GM12878 (cell line): Measurements from ENCODE around the gene ADCY10. TPM values are rescaled to one million over a fixed set of nuclear protein-coding genes. Genes with fewer than 3 reads are reported as not detected.
A peak's percentile ranks its signal among the peaks of the same experiment; 100 is the strongest.

Source experiments
- ATAC-seq: fragments of 200-7000 bp; cut with Tn5 transposase; 3 replicates; pipeline ENCODE4 v1.9.1; 2020; ENCODE audit warnings: mild to moderate bottlenecking, moderate library complexity
- BruUV-seq: library from RNA; stranded (reverse); fragments of 400-500 nt; replicated peaks from 2 replicates; lab custom pipeline; 2021; lab: Mats Ljungman, UMichigan
- CTCF ChIA-PET: fragments of 300-600 bp; sonication (Branson Sonifier 250); formaldehyde crosslinking; extraction: SDS; loops from one replicate; lab custom pipeline; 2021; ENCODE audit warnings: inconsistent platforms; lab: Yijun Ruan, JAX
- POLR2A ChIA-PET: fragments of 350-600 bp; formaldehyde crosslinking; extraction: SDS; loops from one replicate; lab custom pipeline; 2021; ENCODE audit warnings: inconsistent platforms; lab: Charles Lee
- RAD21 ChIA-PET: fragments of 300-600 bp; sonication (Branson Sonifier 250); formaldehyde crosslinking; loops from one replicate; lab custom pipeline; 2023; ENCODE audit warnings: antibody characterized with exemption; ENCODE audit not compliant: unreplicated experiment; lab: Charles Lee
- SMC1A ChIA-PET: fragments of 300-600 bp; sonication (Branson Sonifier 250); formaldehyde crosslinking; loops from one replicate; lab custom pipeline; 2023; ENCODE audit not compliant: unreplicated experiment, uncharacterized antibody; lab: Charles Lee
- DNase-seq: peaks from one replicate; pipeline ENCODE4 v3.0.0-alpha.2; 2011; ENCODE audit warnings: low read depth, low spot score
- FAIRE-seq: peaks from 3 replicates; lab custom pipeline; 2011; peaks lifted over from hg19 to GRCh38; lab: Jason Lieb, UNC
- H2AFZ ChIP-seq: 2 replicates; pipeline ENCODE4 v1.6.0; 2011; ENCODE audit warnings: low read depth, low read length, control low read depth; ENCODE audit not compliant: control insufficient read depth
- H3K27ac ChIP-seq: 2 replicates; pipeline ENCODE4 v1.5.1; 2011; ENCODE audit warnings: control low read depth; ENCODE audit not compliant: control insufficient read depth, insufficient read depth
- H3K27me3 ChIP-seq, 2 experiments: replicated peaks in 1 of 2; 2 replicates each; pipeline versions ENCODE4 v1.6.0 to v1.6.1; 2011; ENCODE audit warnings: low read length in 1 of 2; ENCODE audit not compliant: control insufficient read depth in 2 of 2, insufficient read depth in 2 of 2
- H3K36me3 ChIP-seq, 2 experiments: 2 replicates each; pipeline ENCODE4 v1.5.1; 2011; ENCODE audit warnings: low read length in 1 of 2; ENCODE audit not compliant: control insufficient read depth in 2 of 2, insufficient read depth in 2 of 2
- H3K4me1 ChIP-seq: 2 replicates; pipeline ENCODE4 v1.6.1; 2011; ENCODE audit warnings: mild to moderate bottlenecking, low read length, moderate library complexity, mixed read lengths; ENCODE audit not compliant: control insufficient read depth, insufficient read depth
- H3K4me2 ChIP-seq: 2 replicates; pipeline ENCODE4 v1.6.0; 2011; ENCODE audit warnings: control low read depth; ENCODE audit not compliant: control insufficient read depth, insufficient read depth
- H3K4me3 ChIP-seq: fragments of 200-600 bp; sonication (generic); 2 replicates; pipeline ENCODE4 v1.5.1; 2016
- H3K79me2 ChIP-seq: 2 replicates; pipeline ENCODE4 v1.6.0; 2011; ENCODE audit warnings: low read length; ENCODE audit not compliant: control insufficient read depth, insufficient read depth
- H3K9ac ChIP-seq: 2 replicates; pipeline ENCODE4 v1.8.0; 2011; ENCODE audit warnings: low read length, control low read depth, mixed read lengths; ENCODE audit not compliant: control insufficient read depth, insufficient read depth
- H3K9me3 ChIP-seq: replicated peaks from 3 replicates; pipeline ENCODE4 v1.5.1; 2011; ENCODE audit warnings: mild to moderate bottlenecking, low read length; ENCODE audit not compliant: control insufficient read depth, insufficient read depth
- H4K20me1 ChIP-seq: 2 replicates; pipeline ENCODE4 v1.6.0; 2011; ENCODE audit not compliant: control insufficient read depth, insufficient read depth
- ASH2L ChIP-seq: fragments of 300-600, 200-600 bp; sonication (generic); IDR thresholded peaks from 2 replicates; pipeline ENCODE4 v1.6.1; 2017; ENCODE audit warnings: low read depth, mild to moderate bottlenecking, borderline replicate concordance
- HSF1 ChIP-seq: fragments of 150-350 bp; IDR thresholded peaks from 2 replicates; pipeline ENCODE4 v1.6.1; 2014; ENCODE audit warnings: mild to moderate bottlenecking, low read depth, low read length
- KAT2A ChIP-seq: conservative IDR thresholded peaks from 2 replicates; pipeline ENCODE4 v1.6.1; 2011; ENCODE audit warnings: low read depth, low read length; ENCODE audit not compliant: control insufficient read depth
- MEF2B ChIP-seq: fragments of 450-650 bp; IDR thresholded peaks from 2 replicates; pipeline ENCODE4 v1.6.1; 2018; ENCODE audit warnings: mild to moderate bottlenecking, moderate library complexity; ENCODE audit not compliant: partially characterized antibody, poor library complexity, severe bottlenecking
- SP1 ChIP-seq: IDR thresholded peaks from one replicate; pipeline ENCODE4 v1.6.1; 2011; ENCODE audit warnings: low read depth, low read length
- WGBS: methylation state at CpG from one replicate; pipeline ENCODE4 v1.1.6; 2016; ENCODE audit warnings: low lambda C conversion rate; ENCODE audit not compliant: insufficient replicate concordance, insufficient coverage; ENCODE audit errors: missing lambda C conversion rate; 5-methylcytosine and 5-hydroxymethylcytosine counted together
- in situ Hi-C: fragments of 300-500 bp; cut with MboI; formaldehyde crosslinking; loops from 9 replicates; pipeline ENCODE4 v1.14.3; 2018; ENCODE audit warnings: mixed read lengths
- intact Hi-C: fragments of 100-400 bp; cut with micrococcal nuclease; formaldehyde crosslinking; loops from one replicate; pipeline ENCODE4 v1.14.2; 2022; ENCODE audit not compliant: unreplicated experiment
- polyA plus RNA-seq, 11 experiments: library from polyadenylated mRNA; depleted of rRNA in 4 of 11; unstranded in 6 of 11; stranded (reverse) in 5 of 11; fragments of >200 nt; fragmentation: Nextera tagmentation in 4 of 11; fragmentation: Illumina TruSeq in 1 of 11; extraction: Ambion mirVana in 4 of 11; extraction: Trizol in 1 of 11; gene quantifications; 1 replicate in 1 of 11; 2 replicates in 10 of 11; pipeline versions ENCODE4 v1.2.1 to v1.2.3, GENCODE V29; 2011 to 2016; ENCODE audit warnings: inconsistent platforms in 2 of 11, missing spikeins in 2 of 11, low read depth in 1 of 11
- total RNA-seq, 4 experiments: library from RNA; depleted of rRNA in 3 of 4; stranded (reverse); fragments of >200 nt in 3 of 4; fragmentation: Illumina TruSeq in 1 of 4; extraction: Trizol in 1 of 4; gene quantifications; 2 replicates each; pipeline versions ENCODE4 v1.2.1 to v1.2.3, GENCODE V29; 2013 to 2021
- TF ChIP-seq, protein P1 (sequence below): IDR thresholded peaks from 2 replicates; pipeline ENCODE4 v1.6.1; 2011; ENCODE audit warnings: borderline replicate concordance, low read depth, mild to moderate bottlenecking, moderate library complexity, low read length; ENCODE audit not compliant: insufficient read depth, poor library complexity, severe bottlenecking

Gene ADCY10
- total and polyA plus RNA-seq, 10 of the 15 experiments (the other 5 are each of a cell fraction or from before 2014, with no cell fraction given) = 0.13 to 0.22 TPM; not detected in 8

- no peak for DNase-seq
- RAD21 ChIA-PET = no interaction called here
- Histone ChIP-seq H3K27ac (no peak overlapping the region), H3K27me3 (no peaks in the 10 kb centered on the region), H3K4me1 (peaks cover 10% of the 10 kb centered on the region), H3K4me2 (no peak overlapping the region), H3K9ac (no peak overlapping the region), H2AFZ (no peak overlapping the region), H3K9me3 (no peaks in the 10 kb centered on the region), H3K79me2 (no peaks in the 10 kb centered on the region), H4K20me1 (no peaks in the 10 kb centered on the region), H3K4me3 (no peak overlapping the region), H3K36me3 (no peaks in the 10 kb centered on the region)
- intact Hi-C loops = no loop called here
- 77% methylated on average over 4 of the region's 4 CpGs for WGBS
- ATAC-seq = no peak
- BruUV-seq = no TSS peak
- in situ Hi-C loops = no loop called here
- TF ChIP-seq KAT2A (no peak), MEF2B (no peak), SP1 (no peak), ASH2L (no peak), HSF1 (no peak)
- TF ChIP-seq, protein P1, sequence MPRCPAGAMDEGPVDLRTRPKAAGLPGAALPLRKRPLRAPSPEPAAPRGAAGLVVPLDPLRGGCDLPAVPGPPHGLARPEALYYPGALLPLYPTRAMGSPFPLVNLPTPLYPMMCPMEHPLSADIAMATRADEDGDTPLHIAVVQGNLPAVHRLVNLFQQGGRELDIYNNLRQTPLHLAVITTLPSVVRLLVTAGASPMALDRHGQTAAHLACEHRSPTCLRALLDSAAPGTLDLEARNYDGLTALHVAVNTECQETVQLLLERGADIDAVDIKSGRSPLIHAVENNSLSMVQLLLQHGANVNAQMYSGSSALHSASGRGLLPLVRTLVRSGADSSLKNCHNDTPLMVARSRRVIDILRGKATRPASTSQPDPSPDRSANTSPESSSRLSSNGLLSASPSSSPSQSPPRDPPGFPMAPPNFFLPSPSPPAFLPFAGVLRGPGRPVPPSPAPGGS = peak; percentile 44
- POLR2A ChIA-PET = no interaction called here
- CTCF ChIA-PET = no interaction called here
- SMC1A ChIA-PET = interaction anchor here (1.1 kb wide), 1 partner anchor 33 kb away, joined by 4 read pairs; no protein-coding TSS in a partner anchor
- no peak for FAIRE-seq
These were observed 13.0 kb downstream of the ADCY10 start for GRCh38 chr1:167900907-167901306.
